CD4-positive, CD25-positive, alpha-beta regulatory T cell (primary cell): Measurements from ENCODE around the gene TCF4. TPM values are rescaled to one million over a fixed set of nuclear protein-coding genes. Genes with fewer than 3 reads are reported as not detected.

Source experiments
- ATAC-seq, 2 donors: fragments of 150-1000 bp; cut with Tn5 transposase; one replicate each; pipeline ENCODE4 v1.10.0; 2021; ENCODE audit warnings: low read depth in 2 of 2, moderate number of reproducible peaks in 2 of 2, moderate library complexity in 1 of 2
- DNase-seq, 3 donors: peaks; one replicate each; pipeline versions ENCODE4 v3.0.0 to v3.0.0-alpha.2; 2012 to 2022; ENCODE audit warnings: mixed read lengths in 1 of 3
- H3K27ac ChIP-seq: one replicate; pipeline ENCODE4 v1.7.0; 2013; ENCODE audit warnings: mild to moderate bottlenecking, low read length; ENCODE audit not compliant: insufficient read depth, poor library complexity, severe bottlenecking
- H3K27me3 ChIP-seq: one replicate; pipeline ENCODE4 v1.7.0; 2013; ENCODE audit warnings: low read length; ENCODE audit not compliant: control insufficient read depth, insufficient read depth
- H3K36me3 ChIP-seq: one replicate; pipeline ENCODE4 v1.7.0; 2013; ENCODE audit warnings: mild to moderate bottlenecking, low read length, moderate library complexity; ENCODE audit not compliant: control insufficient read depth, insufficient read depth
- H3K4me1 ChIP-seq: 2 replicates; pipeline ENCODE4 v1.7.0; 2013; ENCODE audit warnings: mild to moderate bottlenecking, low read length; ENCODE audit not compliant: insufficient read depth, control insufficient read depth, poor library complexity, severe bottlenecking
- H3K4me3 ChIP-seq: one replicate; pipeline ENCODE4 v1.7.0; 2013; ENCODE audit warnings: low read depth, mild to moderate bottlenecking, low read length, moderate library complexity
- H3K9me3 ChIP-seq, 2 experiments: 1 replicate in 1 of 2; 2 replicates in 1 of 2; pipeline ENCODE4 v1.7.0; 2013; ENCODE audit warnings: low read length in 2 of 2, mild to moderate bottlenecking in 1 of 2, moderate library complexity in 1 of 2; ENCODE audit not compliant: control insufficient read depth in 2 of 2
- H3K27ac Mint-ChIP-seq, 3 donors: one replicate each; pipeline ENCODE4 v1.8.0; 2020 to 2022; ENCODE audit warnings: mild to moderate bottlenecking in 3 of 3, mixed read lengths in 3 of 3, moderate library complexity in 2 of 3
- H3K27me3 Mint-ChIP-seq: one replicate; pipeline ENCODE4 v1.8.0; 2022; ENCODE audit warnings: mild to moderate bottlenecking, mixed read lengths
- H3K36me3 Mint-ChIP-seq: one replicate; pipeline ENCODE4 v1.8.0; 2020; ENCODE audit warnings: mixed read lengths
- H3K4me1 Mint-ChIP-seq, 4 donors: one replicate each; pipeline ENCODE4 v1.8.0; 2020 to 2022; ENCODE audit warnings: mixed read lengths in 4 of 4, mild to moderate bottlenecking in 1 of 4
- H3K4me3 Mint-ChIP-seq, 4 donors: one replicate each; pipeline ENCODE4 v1.8.0; 2020 to 2022; ENCODE audit warnings: mild to moderate bottlenecking in 4 of 4, mixed read lengths in 4 of 4, moderate library complexity in 3 of 4
- H3K9me3 Mint-ChIP-seq, 7 donors: one replicate each; pipeline ENCODE4 v1.8.0; 2020 to 2022; ENCODE audit warnings: mixed read lengths in 7 of 7, mild to moderate bottlenecking in 3 of 7, moderate library complexity in 2 of 7
- polyA plus RNA-seq, 4 donors: library from polyadenylated mRNA; unstranded; fragments of 300-500 nt; fragmentation: Illumina TruSeq; gene quantifications; one replicate each; pipeline ENCODE4 v1.2.3, GENCODE V29; 2021
- total RNA-seq: library from RNA; stranded (reverse); gene quantifications from one replicate; pipeline ENCODE4 v1.2.3, GENCODE V29; 2022

The TCF4 gene
- total and polyA plus RNA-seq, 5 donors from 2014 or later, result 0.06 to 2.4 (median 0.92) TPM

DNA sequence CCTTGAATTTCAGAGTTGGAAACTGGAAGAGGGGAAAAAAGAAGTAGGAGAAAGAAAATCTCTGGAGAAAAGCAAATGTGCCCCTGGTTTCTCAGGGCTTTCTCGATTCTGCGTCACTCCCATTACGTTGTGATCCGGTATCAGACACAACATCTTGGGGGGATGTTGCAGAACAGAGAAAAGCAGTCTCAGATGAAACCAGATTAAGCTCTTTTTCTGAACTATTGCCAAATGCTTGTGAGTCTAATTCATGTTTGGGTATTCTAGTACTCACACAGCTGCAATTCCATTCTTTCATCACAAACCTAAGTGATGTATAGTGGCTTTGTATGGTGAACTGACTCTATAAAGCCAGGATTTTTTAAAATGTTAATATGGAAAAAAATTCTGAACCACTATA, 233.2 kb downstream of the TCF4 start:
- Histone ChIP-seq H3K36me3 (no peaks in the 10 kb centered on the region), H3K9me3 (no peaks in the 10 kb centered on the region), H3K27ac (no peak overlapping the region), H3K4me1 (no peaks in the 10 kb centered on the region), H3K4me3 (no peak overlapping the region), H3K27me3 (no peaks in the 10 kb centered on the region)
- no peak for DNase-seq
- Mint-ChIP-seq H3K36me3 (no peaks in the 10 kb centered on the region), H3K4me1 (no peaks in the 10 kb centered on the region), H3K27ac (no peak overlapping the region), H3K27me3 (no peaks in the 10 kb centered on the region), H3K4me3 (no peak overlapping the region), H3K9me3 (peaks cover 0 to 10% (median under 1%) of the 10 kb centered on the region in 7 donors)
- ATAC-seq, result no peak

- Histone ChIP-seq H3K27ac (no peak overlapping the region), H3K27me3 (no peaks in the 10 kb centered on the region), H3K36me3 (no peaks in the 10 kb centered on the region), H3K4me3 (no peak overlapping the region), H3K9me3 (no peaks in the 10 kb centered on the region), H3K4me1 (no peaks in the 10 kb centered on the region)
- Mint-ChIP-seq H3K4me1 (no peaks in the 10 kb centered on the region), H3K9me3 (peaks cover 0 to 10% (median 0%) of the 10 kb centered on the region in 7 donors), H3K4me3 (peak overlapping the region in 1 of 4 donors; percentile 16), H3K36me3 (no peaks in the 10 kb centered on the region), H3K27ac (no peak overlapping the region), H3K27me3 (no peaks in the 10 kb centered on the region)
- no peak for ATAC-seq
- DNase-seq, result no peak
Measured at GRCh38 chr18:55353806-55354205, 234.2 kb downstream of the TCF4 start.

DNA sequence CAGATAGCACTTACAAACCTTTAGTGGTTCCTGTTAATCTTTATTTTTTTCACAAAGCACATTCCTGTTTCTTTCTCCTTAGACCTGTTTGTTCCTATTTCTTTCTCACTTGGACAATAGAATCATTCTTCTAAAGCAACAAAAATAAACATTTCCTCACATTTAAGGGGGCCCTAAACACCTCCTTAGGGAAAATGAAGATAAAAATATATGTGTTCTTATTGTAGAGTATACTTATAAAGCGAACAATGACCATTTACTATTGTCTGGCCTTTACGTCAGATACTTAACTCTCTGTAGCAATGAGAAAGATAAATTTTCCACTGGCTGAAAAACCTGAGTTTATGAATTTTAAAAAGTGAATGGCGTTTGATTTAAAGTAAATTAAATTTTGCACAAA, 234.6 kb downstream of the TCF4 start:
- Histone ChIP-seq H3K27ac (no peak overlapping the region), H3K36me3 (no peaks in the 10 kb centered on the region), H3K27me3 (no peaks in the 10 kb centered on the region), H3K9me3 (no peaks in the 10 kb centered on the region), H3K4me3 (no peak overlapping the region), H3K4me1 (no peaks in the 10 kb centered on the region)
- Mint-ChIP-seq H3K27me3 (no peaks in the 10 kb centered on the region), H3K4me1 (no peaks in the 10 kb centered on the region), H3K9me3 (peaks cover 0 to 9% (median 0%) of the 10 kb centered on the region in 7 donors), H3K27ac (no peak overlapping the region), H3K36me3 (no peaks in the 10 kb centered on the region), H3K4me3 (peak overlapping the region in 1 of 4 donors; percentile 16)
- ATAC-seq, result no peak
- DNase-seq, result no peak

GRCh38 chr18:55351980-55352714, 235.8 kb downstream of the TCF4 start:
- Histone ChIP-seq H3K4me3 (no peak overlapping the region), H3K27me3 (no peaks in the 10 kb centered on the region), H3K36me3 (no peaks in the 10 kb centered on the region), H3K27ac (no peak overlapping the region), H3K4me1 (no peaks in the 10 kb centered on the region), H3K9me3 (no peaks in the 10 kb centered on the region)
- DNase-seq, result no peak
- ATAC-seq, result no peak
- no peaks in the 10 kb centered on the region for H3K4me1 Mint-ChIP-seq
- H3K27me3 Mint-ChIP-seq, result no peaks in the 10 kb centered on the region
- H3K4me3 Mint-ChIP-seq, result no peak overlapping the region
- no peaks in the 10 kb centered on the region for H3K36me3 Mint-ChIP-seq
- peaks cover 0 to 3% (median 0%) of the 10 kb centered on the region in 7 donors for H3K9me3 Mint-ChIP-seq
- H3K27ac Mint-ChIP-seq, result no peak overlapping the region

- Histone ChIP-seq H3K4me3 (no peak overlapping the region), H3K27me3 (no peaks in the 10 kb centered on the region), H3K36me3 (no peaks in the 10 kb centered on the region), H3K9me3 (no peaks in the 10 kb centered on the region), H3K27ac (no peak overlapping the region), H3K4me1 (no peaks in the 10 kb centered on the region)
- Mint-ChIP-seq H3K27me3 (no peaks in the 10 kb centered on the region), H3K9me3 (peaks cover 0 to 3% (median 0%) of the 10 kb centered on the region in 7 donors), H3K27ac (no peak overlapping the region), H3K36me3 (no peaks in the 10 kb centered on the region), H3K4me1 (no peaks in the 10 kb centered on the region), H3K4me3 (no peak overlapping the region)
- DNase-seq (no peak), ATAC-seq (no peak)
Measured at GRCh38 chr18:55351241-55351691, 236.7 kb downstream of the TCF4 start.

- Histone ChIP-seq H3K36me3 (no peaks in the 10 kb centered on the region), H3K4me3 (no peak overlapping the region), H3K9me3 (no peaks in the 10 kb centered on the region), H3K4me1 (no peaks in the 10 kb centered on the region), H3K27me3 (no peaks in the 10 kb centered on the region), H3K27ac (no peak overlapping the region)
- Mint-ChIP-seq H3K9me3 (peaks cover 0 to 3% (median 0%) of the 10 kb centered on the region in 7 donors), H3K27me3 (no peaks in the 10 kb centered on the region), H3K4me3 (no peak overlapping the region), H3K36me3 (no peaks in the 10 kb centered on the region), H3K4me1 (no peaks in the 10 kb centered on the region), H3K27ac (no peak overlapping the region)
- DNase-seq (no peak), ATAC-seq (no peak)
Measured at GRCh38 chr18:55349685-55350084, 238.3 kb downstream of the TCF4 start.

- H3K27ac ChIP-seq, result no peak overlapping the region
- no peaks in the 10 kb centered on the region for H3K4me1 ChIP-seq
- Mint-ChIP-seq H3K4me1 (no peaks in the 10 kb centered on the region), H3K27me3 (no peaks in the 10 kb centered on the region), H3K27ac (no peak overlapping the region), H3K9me3 (peaks cover 0 to 3% (median 0%) of the 10 kb centered on the region in 7 donors), H3K36me3 (no peaks in the 10 kb centered on the region), H3K4me3 (no peak overlapping the region)
- H3K9me3 ChIP-seq, result no peaks in the 10 kb centered on the region
- ATAC-seq (no peak), DNase-seq (no peak)
- H3K36me3 ChIP-seq, result no peaks in the 10 kb centered on the region
- no peaks in the 10 kb centered on the region for H3K27me3 ChIP-seq
- H3K4me3 ChIP-seq, result no peak overlapping the region
Measured at GRCh38 chr18:55346961-55347740, 240.8 kb downstream of the TCF4 start.
